Measurements from ENCODE around the gene TXNDC9.

DNA sequence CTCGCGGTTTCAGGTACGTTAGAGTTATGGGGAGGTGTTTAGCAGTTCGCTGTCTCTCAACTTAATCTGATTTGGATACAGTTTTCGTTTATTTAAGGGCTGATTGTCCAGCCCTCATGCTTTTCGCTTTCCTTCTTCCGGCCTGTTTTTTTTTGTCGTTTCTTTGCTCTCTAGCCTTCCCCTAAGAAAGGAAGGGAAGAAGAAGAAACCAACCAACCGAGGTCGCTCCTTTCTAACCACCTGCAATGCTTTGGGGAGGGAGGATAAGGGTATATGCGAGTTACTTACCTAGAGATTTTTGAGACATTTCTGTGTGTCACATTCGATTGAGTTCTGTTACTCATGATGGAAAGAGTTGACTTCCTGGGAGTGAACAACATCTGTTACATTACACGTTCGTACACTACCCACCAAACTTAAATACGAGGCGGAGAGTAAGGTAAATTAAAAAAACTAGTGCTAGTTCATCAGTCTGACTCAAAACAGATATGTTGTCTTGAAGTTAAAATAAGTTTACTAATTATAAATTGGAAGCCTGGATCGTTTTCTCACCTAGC lies 2.0 kb upstream of the TXNDC9 start:
- TF ChIP-seq, protein P1, sequence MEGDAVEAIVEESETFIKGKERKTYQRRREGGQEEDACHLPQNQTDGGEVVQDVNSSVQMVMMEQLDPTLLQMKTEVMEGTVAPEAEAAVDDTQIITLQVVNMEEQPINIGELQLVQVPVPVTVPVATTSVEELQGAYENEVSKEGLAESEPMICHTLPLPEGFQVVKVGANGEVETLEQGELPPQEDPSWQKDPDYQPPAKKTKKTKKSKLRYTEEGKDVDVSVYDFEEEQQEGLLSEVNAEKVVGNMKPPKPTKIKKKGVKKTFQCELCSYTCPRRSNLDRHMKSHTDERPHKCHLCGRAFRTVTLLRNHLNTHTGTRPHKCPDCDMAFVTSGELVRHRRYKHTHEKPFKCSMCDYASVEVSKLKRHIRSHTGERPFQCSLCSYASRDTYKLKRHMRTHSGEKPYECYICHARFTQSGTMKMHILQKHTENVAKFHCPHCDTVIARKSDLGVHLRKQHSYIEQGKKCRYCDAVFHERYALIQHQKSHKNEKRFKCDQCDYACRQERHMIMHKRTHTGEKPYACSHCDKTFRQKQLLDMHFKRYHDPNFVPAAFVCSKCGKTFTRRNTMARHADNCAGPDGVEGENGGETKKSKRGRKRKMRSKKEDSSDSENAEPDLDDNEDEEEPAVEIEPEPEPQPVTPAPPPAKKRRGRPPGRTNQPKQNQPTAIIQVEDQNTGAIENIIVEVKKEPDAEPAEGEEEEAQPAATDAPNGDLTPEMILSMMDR (IDR thresholded peaks at IDR 0.05): no peak
- TF ChIP-seq ZFX (IDR thresholded peaks at IDR 0.05; ENCODE audit: borderline replicate concordance): no peak
